GM19351 (cell line): ENCODE results near the gene CENPP.
"Not testable (repeated sequence)": the region's sequence is repeated elsewhere in the genome, so short reads cannot be mapped to it uniquely, and the experiment has no call there.

Experiments used
- ATAC-seq: cut with Tn5 transposase; IDR thresholded peaks from one replicate; pipeline ENCODE4 v1.9.1; 2021; ENCODE audit warnings: mild to moderate bottlenecking, moderate library complexity; ENCODE audit not compliant: unreplicated experiment

The CENPP gene

DNA sequence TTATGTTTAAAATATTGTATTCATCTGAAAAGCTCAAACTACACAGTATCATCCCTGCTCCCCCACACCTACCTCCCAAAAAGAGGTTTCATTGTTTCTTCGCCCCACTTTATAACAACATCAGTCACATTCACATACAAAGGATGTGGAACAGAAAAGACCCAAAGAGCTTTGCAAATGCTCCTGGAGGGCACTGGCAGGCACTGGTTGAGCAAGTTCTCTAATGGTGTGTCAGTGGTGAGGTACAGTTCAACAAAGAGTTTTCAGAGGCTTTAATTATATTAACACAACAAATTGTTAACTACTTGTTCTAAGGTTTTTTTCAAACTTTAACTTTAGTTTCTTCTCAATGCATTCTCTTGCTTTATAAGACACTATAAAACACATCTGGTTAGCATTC is 264.2 kb downstream of the CENPP start:
- ATAC-seq, result no peak

DNA sequence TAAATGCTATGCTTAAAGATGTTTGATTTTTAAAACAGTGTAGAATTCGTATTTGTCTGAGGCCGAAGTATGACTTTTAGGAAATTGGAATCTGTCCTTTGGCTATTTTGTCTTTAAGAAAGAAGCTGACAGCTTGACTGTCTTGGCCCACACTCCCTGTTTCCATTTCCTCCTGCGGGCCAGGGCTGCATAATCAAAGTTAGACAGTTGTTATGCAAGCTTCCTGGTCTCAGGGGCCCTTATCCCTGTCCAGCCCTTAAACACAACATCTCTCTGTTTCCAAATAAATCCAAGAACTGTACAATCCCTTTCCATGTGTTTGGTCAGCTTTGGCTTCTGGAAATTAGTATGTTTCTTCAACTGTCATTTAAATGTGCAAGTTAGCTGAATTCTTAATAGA is 264.6 kb downstream of the CENPP start:
- no peak for ATAC-seq

DNA sequence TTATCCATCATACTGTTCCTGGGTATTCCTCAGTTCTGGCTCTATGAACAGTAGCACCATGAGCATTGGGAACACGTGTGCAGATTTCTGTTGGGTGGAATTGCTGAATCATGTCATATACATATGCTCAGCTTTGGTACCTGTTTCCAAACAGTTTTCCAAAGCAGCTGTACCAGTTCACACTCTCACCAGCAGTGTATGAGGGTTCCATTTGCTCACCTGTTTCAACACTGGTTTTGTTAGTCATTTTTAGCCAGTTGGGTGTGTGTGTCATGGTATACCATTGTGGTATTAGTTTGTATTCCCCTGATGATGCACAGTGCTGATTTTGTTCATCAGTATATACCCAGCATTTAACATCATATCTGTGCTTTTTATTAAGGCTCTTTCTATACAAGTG is 266.8 kb downstream of the CENPP start:
- no peak for ATAC-seq

DNA sequence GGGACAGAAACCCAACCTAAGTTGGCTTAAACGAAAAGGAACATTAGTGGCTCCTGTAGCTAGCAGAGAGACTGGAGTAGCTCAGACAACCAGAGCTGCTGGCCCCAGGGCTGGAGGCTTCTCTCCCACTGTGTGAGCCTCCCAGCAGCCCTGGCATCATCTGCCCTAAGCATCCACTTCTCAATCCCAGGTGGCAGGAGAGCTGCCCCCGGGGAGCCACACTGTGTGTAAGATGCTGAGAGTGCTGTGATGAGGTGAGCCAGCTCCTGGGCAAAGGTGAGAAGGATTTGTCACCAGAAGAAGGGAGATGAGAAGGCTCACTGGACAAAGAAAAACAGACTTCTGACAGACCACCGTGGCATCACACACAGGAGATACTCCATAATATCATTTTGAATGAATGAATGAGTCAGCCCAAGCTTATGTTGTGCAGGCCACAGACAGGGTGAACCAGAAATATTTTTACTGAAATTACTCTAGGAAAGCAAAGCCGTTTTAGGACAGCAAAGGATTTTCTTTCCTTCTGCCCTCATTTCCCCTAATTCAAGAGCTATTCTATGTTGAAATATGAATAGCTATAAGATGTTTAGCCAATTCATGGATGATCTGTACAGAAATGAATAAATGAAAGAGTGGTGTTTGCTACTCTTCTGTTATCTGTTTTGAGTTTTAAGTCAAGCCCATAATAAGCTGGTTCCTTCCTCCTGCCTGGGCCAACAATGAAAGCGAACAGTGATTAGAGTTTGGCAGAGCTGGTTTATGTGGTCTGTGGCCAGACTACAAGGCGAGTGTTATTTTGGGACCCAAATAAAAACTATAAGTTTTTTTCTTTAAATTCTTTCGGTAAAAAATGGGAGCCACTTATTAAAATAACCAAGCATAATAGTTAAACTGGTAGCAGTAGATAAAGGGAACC is 267.5 kb downstream of the CENPP start:
- ATAC-seq, result no peak

GRCh38 chr9:92595075-92595474 is 269.3 kb downstream of the CENPP start:
- ATAC-seq, result not testable (repeated sequence)

DNA sequence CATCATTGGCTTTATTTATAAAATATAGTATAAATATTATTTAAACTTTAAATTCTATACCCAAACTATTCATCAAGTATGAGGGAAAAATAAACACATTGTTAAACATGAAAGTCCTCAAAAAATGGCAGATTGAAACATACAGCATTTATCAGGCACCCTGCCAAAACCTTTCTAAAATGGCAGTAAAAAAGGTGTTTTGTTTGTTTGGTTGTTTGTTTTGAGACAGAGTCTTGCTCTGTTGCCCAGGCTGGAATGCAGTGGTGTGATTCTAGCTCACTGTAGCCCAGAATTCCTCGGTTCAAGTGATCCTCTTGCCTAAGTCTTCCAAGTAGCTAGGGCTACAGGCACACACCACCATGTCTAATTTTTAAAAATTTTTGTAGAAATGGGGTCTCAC is 270.2 kb downstream of the CENPP start:
- ATAC-seq, result no peak

GRCh38 chr9:92598382-92598781 is 272.6 kb downstream of the CENPP start:
- no peak for ATAC-seq

GRCh38 chr9:92599938-92600461 is 274.2 kb downstream of the CENPP start:
- ATAC-seq, result no peak

DNA sequence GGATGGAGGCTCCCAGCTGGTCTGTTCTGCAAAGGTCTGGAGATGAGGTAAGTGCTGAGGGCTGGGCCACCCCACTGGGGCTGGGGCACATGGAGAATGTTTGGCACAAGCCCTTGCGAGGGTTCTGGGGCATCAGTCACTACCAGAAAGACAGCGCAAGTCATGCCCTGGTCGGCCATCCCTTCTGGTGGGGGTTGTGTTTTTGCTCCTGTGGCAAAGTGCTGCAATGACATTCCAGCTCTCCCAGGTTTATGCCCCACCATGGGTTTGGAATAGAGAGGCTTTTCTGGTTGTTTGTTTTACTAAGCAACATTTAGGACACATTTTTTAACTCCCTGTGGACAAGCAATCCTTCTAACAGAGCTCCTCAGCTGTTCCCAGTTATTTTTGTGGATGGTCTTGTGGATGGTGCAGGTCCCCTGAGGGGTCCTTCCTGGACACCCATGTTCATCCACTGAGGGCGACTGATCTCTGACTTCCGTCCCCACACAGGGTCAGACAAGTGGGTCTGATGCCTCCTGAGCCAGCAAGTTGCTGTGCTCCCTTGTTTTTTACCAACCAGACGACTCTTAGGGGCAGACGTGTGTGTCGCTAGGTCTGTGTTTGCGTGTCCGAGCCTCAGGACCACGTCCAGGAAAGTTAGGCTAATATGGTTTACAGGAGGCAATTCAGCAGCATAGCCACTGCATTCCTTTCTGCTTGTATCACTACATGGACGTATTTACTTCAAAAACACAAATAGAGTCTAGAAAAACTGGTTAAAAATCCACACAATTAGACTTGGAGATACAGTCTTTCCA is 274.9 kb downstream of the CENPP start:
- ATAC-seq, result no peak

GRCh38 chr9:92601451-92601850 is 275.7 kb downstream of the CENPP start:
- ATAC-seq, result no peak

DNA sequence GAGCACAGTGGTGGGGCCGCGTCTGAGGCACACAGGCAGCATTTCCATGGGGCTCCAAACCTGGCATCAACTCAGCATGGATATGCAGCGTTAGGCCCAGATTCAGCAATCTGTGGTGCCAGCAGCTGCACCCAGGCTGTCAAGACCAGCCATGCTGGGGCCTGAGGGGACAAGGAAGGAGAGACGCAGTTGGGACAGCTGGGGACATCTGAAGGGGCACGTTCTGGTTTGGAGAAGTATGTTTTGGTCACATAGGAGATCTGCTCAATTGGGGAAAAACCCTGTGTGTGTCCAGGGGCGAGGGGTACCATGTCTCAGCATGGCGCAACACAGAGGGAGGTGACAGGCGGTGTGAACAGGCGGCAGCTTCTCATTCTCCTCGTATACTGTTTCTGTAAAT is 276.7 kb downstream of the CENPP start:
- no peak for ATAC-seq

DNA sequence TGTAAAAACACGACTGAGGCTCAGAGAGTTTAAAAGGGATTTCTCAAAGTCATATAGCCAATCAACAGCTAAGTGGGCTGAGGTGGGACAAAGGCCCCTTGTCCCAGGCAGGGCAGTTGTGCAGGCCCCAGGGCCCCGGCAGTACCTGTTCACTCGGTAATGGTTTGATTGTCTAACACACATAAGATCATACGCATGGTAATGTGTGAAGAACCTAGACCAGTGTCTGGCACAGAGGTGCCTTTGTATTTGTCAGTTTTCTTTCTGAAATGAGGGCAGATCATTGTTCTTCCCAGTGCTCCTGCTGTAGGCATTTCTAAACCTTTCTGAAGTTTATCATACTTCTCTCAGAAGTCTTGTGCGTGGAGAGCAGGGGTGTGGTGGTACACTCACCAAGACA is 277.3 kb downstream of the CENPP start:
- no peak for ATAC-seq

- ATAC-seq, result no peak
Measured at GRCh38 chr9:92603990-92604389, 278.2 kb downstream of the CENPP start.

GRCh38 chr9:92605224-92605623 is 279.5 kb downstream of the CENPP start:
- no peak for ATAC-seq

DNA sequence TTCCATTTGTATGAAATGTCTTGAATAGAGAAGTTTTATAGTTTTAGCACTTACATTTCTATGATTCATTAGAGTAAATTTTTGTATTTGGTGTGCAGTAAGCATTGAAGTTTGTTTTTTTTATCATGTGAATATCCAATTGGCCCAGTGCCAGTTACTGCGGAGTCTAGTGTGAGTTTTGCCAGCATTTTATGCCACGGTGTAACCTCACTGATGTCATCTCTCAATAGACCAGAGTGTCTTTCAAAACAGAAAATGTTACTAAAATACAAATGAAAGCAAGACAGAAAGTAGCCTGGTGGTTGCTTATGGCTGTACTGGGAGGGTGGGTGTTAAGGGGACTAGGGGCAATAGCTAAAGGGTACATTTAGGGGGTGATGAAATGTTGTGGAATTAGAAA is 281.3 kb downstream of the CENPP start:
- no peak for ATAC-seq

- no peak for ATAC-seq
Measured at GRCh38 chr9:92607773-92608172, 282.0 kb downstream of the CENPP start.

- no peak for ATAC-seq
Measured at GRCh38 chr9:92608241-92608908, 282.6 kb downstream of the CENPP start.

DNA sequence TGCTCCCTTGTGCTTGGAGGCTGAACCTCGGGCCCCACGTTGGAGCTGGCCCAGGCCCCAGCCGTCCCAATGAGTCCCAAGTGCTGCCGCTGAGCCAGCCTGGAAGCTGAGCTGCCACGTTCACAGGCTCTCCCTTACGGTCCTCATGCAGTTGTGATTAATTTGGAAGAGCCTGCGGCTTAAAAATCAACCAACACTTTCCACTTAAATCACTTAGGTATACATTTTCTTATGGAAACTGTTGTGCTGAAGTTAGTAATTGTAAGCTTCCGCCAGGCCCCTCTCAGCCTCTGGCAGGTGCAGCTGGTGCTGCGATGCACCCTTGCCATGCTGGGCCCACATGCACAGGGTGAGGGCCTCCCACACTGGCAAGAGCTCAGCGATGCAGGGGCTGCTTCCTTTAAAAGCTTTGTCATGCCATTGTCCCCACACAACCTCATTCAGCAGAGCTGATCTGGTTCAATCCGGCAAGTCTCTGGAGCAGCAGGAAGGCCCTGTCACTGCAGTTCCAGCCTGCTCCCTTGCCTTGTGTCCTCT is 283.2 kb downstream of the CENPP start:
- ATAC-seq, result no peak

- no peak for ATAC-seq
Measured at GRCh38 chr9:92610470-92611420, 285.0 kb downstream of the CENPP start.
